H9 (cell line): ENCODE results near the gene GBP5. TPM values are rescaled to one million over a fixed set of nuclear protein-coding genes. Genes with fewer than 3 reads are reported as not detected.

Experiments
- DNase-seq: peaks from one replicate; pipeline ENCODE4 v3.0.0-alpha.2; 2017
- H2AFZ ChIP-seq: one replicate; pipeline ENCODE4 v1.6.1; 2013; ENCODE audit warnings: mild to moderate bottlenecking, low read length, control low read depth, moderate library complexity
- H2AK5ac ChIP-seq: 2 replicates; pipeline ENCODE4 v1.6.1; 2013; ENCODE audit warnings: low read length, control low read depth, mixed read lengths; ENCODE audit not compliant: insufficient read length
- H2BK120ac ChIP-seq: one replicate; pipeline ENCODE4 v1.6.1; 2013; ENCODE audit warnings: low read depth, mild to moderate bottlenecking, low read length, control low read depth, inconsistent platforms; ENCODE audit not compliant: poor library complexity, severe bottlenecking
- H2BK12ac ChIP-seq: 2 replicates; pipeline ENCODE4 v1.6.1; 2013; ENCODE audit warnings: low read length, control low read depth, mixed read lengths, low read depth; ENCODE audit not compliant: insufficient read length
- H2BK15ac ChIP-seq: 2 replicates; pipeline ENCODE4 v1.6.1; 2013; ENCODE audit warnings: low read depth, low read length, control low read depth
- H2BK20ac ChIP-seq: one replicate; pipeline ENCODE4 v1.6.1; 2013; ENCODE audit warnings: low read depth, mild to moderate bottlenecking, low read length, control low read depth, inconsistent platforms; ENCODE audit not compliant: poor library complexity, severe bottlenecking
- H2BK5ac ChIP-seq: 2 replicates; pipeline ENCODE4 v1.6.1; 2013; ENCODE audit warnings: low read length, control low read depth, mixed read lengths; ENCODE audit not compliant: insufficient read length
- H3K14ac ChIP-seq: 2 replicates; pipeline ENCODE4 v1.6.1; 2013; ENCODE audit warnings: low read length, control low read depth; ENCODE audit not compliant: insufficient read depth
- H3K18ac ChIP-seq: 2 replicates; pipeline ENCODE4 v1.6.1; 2013; ENCODE audit warnings: low read depth, mild to moderate bottlenecking, mixed read lengths, low read length, control low read depth; ENCODE audit not compliant: insufficient read length
- H3K23ac ChIP-seq: 2 replicates; pipeline ENCODE4 v1.6.1; 2013; ENCODE audit warnings: low read length, control low read depth, mixed read lengths, low read depth; ENCODE audit not compliant: insufficient read length
- H3K23me2 ChIP-seq: 2 replicates; pipeline ENCODE4 v1.6.1; 2013; ENCODE audit warnings: low read depth, mild to moderate bottlenecking, mixed read lengths, low read length, control low read depth; ENCODE audit not compliant: insufficient read length, poor library complexity, severe bottlenecking
- H3K27ac ChIP-seq: 2 replicates; pipeline ENCODE4 v1.5.1; 2013; ENCODE audit warnings: low read length, control low read depth, mixed read lengths, low read depth; ENCODE audit not compliant: insufficient read length
- H3K27me3 ChIP-seq: 2 replicates; pipeline ENCODE4 v1.6.1; 2013; ENCODE audit warnings: low read length, control low read depth, inconsistent platforms; ENCODE audit not compliant: insufficient read depth
- H3K4ac ChIP-seq: 2 replicates; pipeline ENCODE4 v1.6.1; 2013; ENCODE audit warnings: low read depth, mild to moderate bottlenecking, control low read depth, inconsistent platforms, low read length, moderate library complexity
- H3K4me1 ChIP-seq: 2 replicates; pipeline ENCODE4 v1.6.1; 2013; ENCODE audit warnings: low read length, control low read depth, inconsistent platforms; ENCODE audit not compliant: insufficient read depth
- H3K4me2 ChIP-seq: 2 replicates; pipeline ENCODE4 v1.6.1; 2013; ENCODE audit warnings: low read length, control low read depth, mixed read lengths; ENCODE audit not compliant: insufficient read length, insufficient read depth
- H3K56ac ChIP-seq: 2 replicates; pipeline ENCODE4 v1.6.1; 2013; ENCODE audit warnings: low read depth, mild to moderate bottlenecking, mixed read lengths, low read length, control low read depth; ENCODE audit not compliant: insufficient read length
- H3K79me1 ChIP-seq: 2 replicates; pipeline ENCODE4 v1.6.1; 2013; ENCODE audit warnings: low read depth, mild to moderate bottlenecking, moderate library complexity, low read length, control low read depth, inconsistent platforms; ENCODE audit not compliant: insufficient read depth, poor library complexity, severe bottlenecking
- H3K79me2 ChIP-seq: 2 replicates; pipeline ENCODE4 v1.6.1; 2013; ENCODE audit warnings: low read length, control low read depth, inconsistent platforms; ENCODE audit not compliant: insufficient read depth
- H3K9ac ChIP-seq: 2 replicates; pipeline ENCODE4 v1.6.1; 2013; ENCODE audit warnings: low read length, control low read depth, mixed read lengths; ENCODE audit not compliant: insufficient read length; ENCODE audit errors: extremely low read depth
- H3K9me3 ChIP-seq: one replicate; pipeline ENCODE4 v1.6.1; 2013; ENCODE audit warnings: low read depth, low read length, inconsistent platforms; ENCODE audit not compliant: control insufficient read depth
- H3T11ph ChIP-seq: one replicate; pipeline ENCODE4 v1.6.1; 2013; ENCODE audit warnings: mild to moderate bottlenecking, low read length, control low read depth, inconsistent platforms
- H4K20me1 ChIP-seq: one replicate; pipeline ENCODE4 v1.6.1; 2013; ENCODE audit not compliant: control insufficient read depth, insufficient read length, insufficient read depth
- H4K5ac ChIP-seq: 2 replicates; pipeline ENCODE4 v1.6.1; 2013; ENCODE audit warnings: low read depth, mild to moderate bottlenecking, mixed read lengths, low read length, control low read depth; ENCODE audit not compliant: insufficient read length
- H4K8ac ChIP-seq: replicated peaks from 2 replicates; pipeline ENCODE4 v1.6.1; 2013; ENCODE audit warnings: low read length, control low read depth, mixed read lengths, low read depth; ENCODE audit not compliant: insufficient read length
- H4K91ac ChIP-seq: 2 replicates; pipeline ENCODE4 v1.6.1; 2013; ENCODE audit warnings: low read depth, mild to moderate bottlenecking, moderate library complexity, mixed read lengths, low read length, control low read depth; ENCODE audit not compliant: insufficient read length
- H3K27ac Mint-ChIP-seq, 3 experiments: 2 replicates in 2 of 3; 3 replicates in 1 of 3; pipeline ENCODE4 v1.8.0; 2020 to 2021; ENCODE audit warnings: mixed read lengths in 3 of 3, mild to moderate bottlenecking in 1 of 3, moderate library complexity in 1 of 3
- H3K27me3 Mint-ChIP-seq: 2 replicates; pipeline ENCODE4 v1.8.0; 2021; ENCODE audit warnings: low read depth, mild to moderate bottlenecking, moderate library complexity, mixed read lengths
- H3K36me3 Mint-ChIP-seq, 3 experiments: 2 replicates in 2 of 3; 3 replicates in 1 of 3; pipeline ENCODE4 v1.8.0; 2020 to 2021; ENCODE audit warnings: low read depth in 3 of 3, mixed read lengths in 3 of 3; ENCODE audit not compliant: insufficient read depth in 1 of 3
- H3K4me1 Mint-ChIP-seq, 2 experiments: 2 replicates each; pipeline ENCODE4 v1.8.0; 2020; ENCODE audit warnings: mixed read lengths in 2 of 2
- H3K4me3 Mint-ChIP-seq, 2 experiments: 2 replicates in 1 of 2; 3 replicates in 1 of 2; pipeline ENCODE4 v1.8.0; 2020 to 2021; ENCODE audit warnings: mild to moderate bottlenecking in 2 of 2, mixed read lengths in 2 of 2, moderate library complexity in 1 of 2
- H3K9me3 Mint-ChIP-seq, 2 experiments: 2 replicates in 1 of 2; 3 replicates in 1 of 2; pipeline ENCODE4 v1.8.0; 2020; ENCODE audit warnings: mild to moderate bottlenecking in 2 of 2, mixed read lengths in 2 of 2, moderate library complexity in 1 of 2
- CTCF ChIP-seq: fragments of 200-600 bp; sonication (generic); conservative IDR thresholded peaks from 3 replicates; pipeline ENCODE4 v1.8.0; 2021; ENCODE audit warnings: antibody characterized with exemption, mild to moderate bottlenecking
- WGBS: extraction: QIAGEN DNeasy Blood & Tissue Kit; methylation state at CpG from one replicate; pipeline ENCODE4 v1.1.7; 2013; ENCODE audit warnings: missing lambda C conversion rate, low lambda C conversion rate, mixed read lengths; ENCODE audit not compliant: insufficient read length; ENCODE audit errors: extremely low coverage; 5-methylcytosine and 5-hydroxymethylcytosine counted together
- total RNA-seq: library from RNA; stranded (reverse); gene quantifications from 2 replicates; pipeline ENCODE4 v1.2.1, GENCODE V29; 2021

Gene GBP5
- total RNA-seq, 1 experiment from 2014 or later = not detected

GRCh38 chr1:89243046-89243445 is 29.6 kb downstream of the GBP5 start:
- Histone ChIP-seq H3K79me2 (no peaks in the 10 kb centered on the region), H2BK12ac (no peak overlapping the region), H3K27ac (no peak overlapping the region), H2BK120ac (no peak overlapping the region), H2AFZ (no peak overlapping the region), H3K9ac (no peak overlapping the region), H2AK5ac (no peak overlapping the region), H4K5ac (no peak overlapping the region), H3K23ac (no peak overlapping the region), H2BK15ac (no peak overlapping the region), H2BK20ac (no peak overlapping the region), H3K56ac (no peak overlapping the region), H3K79me1 (no peaks in the 10 kb centered on the region), H3T11ph (no peak overlapping the region), H3K14ac (no peak overlapping the region), H4K91ac (no peak overlapping the region), H3K9me3 (no peaks in the 10 kb centered on the region), H4K8ac (no peak overlapping the region), H3K23me2 (no peaks in the 10 kb centered on the region), H3K27me3 (no peaks in the 10 kb centered on the region), H3K4me2 (no peak overlapping the region), H3K4ac (no peak overlapping the region), H2BK5ac (no peak overlapping the region), H4K20me1 (no peaks in the 10 kb centered on the region), H3K18ac (no peak overlapping the region), H3K4me1 (no peaks in the 10 kb centered on the region; the same call in 1 of the 2 replicates)
- Mint-ChIP-seq H3K4me1 (peaks cover 17 to 18% of the 10 kb centered on the region in 2 experiments), H3K36me3 (peaks cover 0 to 6% (median 0%) of the 10 kb centered on the region in 3 experiments; a peak in 2 of 7 replicates), H3K4me3 (no peak overlapping the region), H3K9me3 (peaks cover 7% of the 10 kb centered on the region in 2 experiments; a peak in 3 of 5 replicates), H3K27me3 (no peaks in the 10 kb centered on the region), H3K27ac (no peak overlapping the region)
- no peak for DNase-seq
- TF ChIP-seq CTCF = no peak
- no CpG with 5 or more reads among the region's 3 CpGs for WGBS

Other genes starting within 250 kb of the GBP5 start
- not detected in 2 replicates for gene GBP3, start 250.0 kb downstream of the GBP5 start, total RNA-seq
- not detected in 2 replicates for gene GBP1, start 207.7 kb downstream of the GBP5 start, total RNA-seq
- gene GBP2, start 146.7 kb downstream of the GBP5 start, total RNA-seq = not detected in 2 replicates
- not detected in 2 replicates for gene GBP7, start 96.9 kb downstream of the GBP5 start, total RNA-seq
- not detected in 2 replicates for gene GBP4, start 73.9 kb downstream of the GBP5 start, total RNA-seq
- gene GBP6, start 91.2 kb upstream of the GBP5 start, total RNA-seq = not detected in 2 replicates